Measurements from ENCODE around the gene ARHGAP22.

ARHGAP22 gene

GRCh38 chr10:48516911-48517310, 88.0 kb downstream of the ARHGAP22 start:
- no peak for ATAC-seq
- Mint-ChIP-seq H3K27me3 (peaks cover 34% of the 10 kb centered on the region), H3K4me1 (peaks cover 44% of the 10 kb centered on the region), H3K4me3 (no peak overlapping the region), H3K9me3 (peaks cover 9% of the 10 kb centered on the region), H3K27ac (peak overlapping the region; percentile 59), H3K36me3 (peaks cover 5% of the 10 kb centered on the region)

GRCh38 chr10:48514916-48515315, 90.0 kb downstream of the ARHGAP22 start:
- no peak overlapping the region for H3K4me3 Mint-ChIP-seq
- no peak for ATAC-seq
- peaks cover 50% of the 10 kb centered on the region for H3K4me1 Mint-ChIP-seq
- peaks cover 5% of the 10 kb centered on the region for H3K36me3 Mint-ChIP-seq
- H3K27ac Mint-ChIP-seq, result no peak overlapping the region
- peaks cover 9% of the 10 kb centered on the region for H3K9me3 Mint-ChIP-seq
- H3K27me3 Mint-ChIP-seq, result peaks cover 20% of the 10 kb centered on the region

- Mint-ChIP-seq H3K9me3 (peaks cover 9% of the 10 kb centered on the region), H3K27me3 (peaks cover 13% of the 10 kb centered on the region), H3K36me3 (peaks cover 5% of the 10 kb centered on the region), H3K27ac (no peak overlapping the region), H3K4me1 (peaks cover 43% of the 10 kb centered on the region), H3K4me3 (no peak overlapping the region)
- ATAC-seq, result no peak
These were observed 90.6 kb downstream of the ARHGAP22 start for GRCh38 chr10:48514255-48514654.

GRCh38 chr10:48512861-48513260, 92.0 kb downstream of the ARHGAP22 start:
- Mint-ChIP-seq H3K27ac (peak overlapping the region; percentile 12), H3K36me3 (peaks cover 5% of the 10 kb centered on the region), H3K9me3 (peaks cover 9% of the 10 kb centered on the region), H3K4me3 (no peak overlapping the region), H3K27me3 (peaks cover 10% of the 10 kb centered on the region), H3K4me1 (peaks cover 30% of the 10 kb centered on the region)
- no peak for ATAC-seq

GRCh38 chr10:48511875-48512231, 93.0 kb downstream of the ARHGAP22 start:
- Mint-ChIP-seq H3K4me3 (no peak overlapping the region), H3K36me3 (peaks cover 5% of the 10 kb centered on the region), H3K27ac (peak overlapping the region; percentile 50), H3K4me1 (peaks cover 20% of the 10 kb centered on the region), H3K9me3 (peaks cover 9% of the 10 kb centered on the region), H3K27me3 (peaks cover 10% of the 10 kb centered on the region)
- ATAC-seq, result peak; percentile 82

GRCh38 chr10:48511066-48511874, 93.6 kb downstream of the ARHGAP22 start:
- ATAC-seq, result peak; percentile 44
- H3K27ac Mint-ChIP-seq, result peak overlapping the region; percentile 50

GRCh38 chr10:48509974-48510692, 94.7 kb downstream of the ARHGAP22 start:
- Mint-ChIP-seq H3K27ac (no peak overlapping the region), H3K4me3 (no peak overlapping the region), H3K27me3 (peaks cover 5% of the 10 kb centered on the region), H3K9me3 (peaks cover 6% of the 10 kb centered on the region), H3K36me3 (peaks cover 5% of the 10 kb centered on the region), H3K4me1 (peaks cover 20% of the 10 kb centered on the region)
- ATAC-seq, result peak; percentile 18

More at GRCh38 chr10:48511066-48511874, 93.6 kb downstream of the ARHGAP22 start:
- no peak overlapping the region for H3K4me3 Mint-ChIP-seq
- H3K4me1 Mint-ChIP-seq, result peaks cover 20% of the 10 kb centered on the region
- peaks cover 9% of the 10 kb centered on the region for H3K9me3 Mint-ChIP-seq
- H3K27me3 Mint-ChIP-seq, result peaks cover 10% of the 10 kb centered on the region
- peaks cover 5% of the 10 kb centered on the region for H3K36me3 Mint-ChIP-seq

GRCh38 chr10:48508791-48509772, 95.8 kb downstream of the ARHGAP22 start:
- peaks cover 20% of the 10 kb centered on the region for H3K4me1 Mint-ChIP-seq
- H3K27me3 Mint-ChIP-seq, result peaks cover 6% of the 10 kb centered on the region
- peaks cover 3% of the 10 kb centered on the region for H3K9me3 Mint-ChIP-seq
- no peak for ATAC-seq
- H3K27ac Mint-ChIP-seq, result no peak overlapping the region
- H3K36me3 Mint-ChIP-seq, result peaks cover 4% of the 10 kb centered on the region
- H3K4me3 Mint-ChIP-seq, result no peak overlapping the region

- ATAC-seq, result no peak
- Mint-ChIP-seq H3K4me3 (no peak overlapping the region), H3K27me3 (peaks cover 10% of the 10 kb centered on the region), H3K36me3 (no peaks in the 10 kb centered on the region), H3K9me3 (no peaks in the 10 kb centered on the region), H3K27ac (no peak overlapping the region), H3K4me1 (peaks cover 20% of the 10 kb centered on the region)
These were observed 96.7 kb downstream of the ARHGAP22 start for GRCh38 chr10:48507933-48508790.

GRCh38 chr10:48507494-48507893, 97.4 kb downstream of the ARHGAP22 start:
- Mint-ChIP-seq H3K27me3 (peaks cover 10% of the 10 kb centered on the region), H3K27ac (no peak overlapping the region), H3K4me3 (no peak overlapping the region), H3K36me3 (no peaks in the 10 kb centered on the region), H3K4me1 (peaks cover 17% of the 10 kb centered on the region), H3K9me3 (no peaks in the 10 kb centered on the region)
- ATAC-seq, result no peak

GRCh38 chr10:48506147-48506917, 98.5 kb downstream of the ARHGAP22 start:
- Mint-ChIP-seq H3K4me3 (no peak overlapping the region), H3K27me3 (peaks cover 10% of the 10 kb centered on the region), H3K9me3 (no peaks in the 10 kb centered on the region), H3K27ac (no peak overlapping the region), H3K36me3 (no peaks in the 10 kb centered on the region), H3K4me1 (peaks cover 17% of the 10 kb centered on the region)
- peak; percentile 18 for ATAC-seq

- peaks cover 22% of the 10 kb centered on the region for H3K4me1 Mint-ChIP-seq
- no peak overlapping the region for H3K27ac Mint-ChIP-seq
- H3K27me3 Mint-ChIP-seq, result peaks cover 10% of the 10 kb centered on the region
- no peak overlapping the region for H3K4me3 Mint-ChIP-seq
- no peak for ATAC-seq
- no peaks in the 10 kb centered on the region for H3K36me3 Mint-ChIP-seq
- no peaks in the 10 kb centered on the region for H3K9me3 Mint-ChIP-seq
These were observed 99.3 kb downstream of the ARHGAP22 start for GRCh38 chr10:48505394-48506112.

Data from stimulated activated memory B cell treated with anti-CD40 and anti-IgM and Interleukin-4, amounts not matched to agents 10 μg/mL and 1 μg/mL and 100 μg/mL, for 72 hours (primary cell).